K562 (cell line): Measurements from ENCODE around the gene YIPF4. TPM values are rescaled to one million over a fixed set of nuclear protein-coding genes. Genes with fewer than 3 reads are reported as not detected.

ENCODE experiments used
- BDP1 ChIP-seq: IDR thresholded peaks from 3 replicates; pipeline ENCODE4 v1.6.1; 2011; ENCODE audit not compliant: insufficient read length, insufficient read depth
- CCAR2 ChIP-seq: fragments of 200-400 bp; formaldehyde crosslinking; IDR thresholded peaks from 2 replicates; pipeline ENCODE4 v1.6.1; 2017; ENCODE audit warnings: mild to moderate bottlenecking, low read depth, low read length
- CEBPG ChIP-seq, 3 experiments: fragments of 200-800 bp in 1 of 3; sonication (Bioruptor generic) in 1 of 3; sonication (generic) in 1 of 3; formaldehyde crosslinking in 1 of 3; IDR thresholded peaks in 2 of 3; conservative IDR thresholded peaks in 1 of 3; 2 replicates each; pipeline versions ENCODE4 v1.6.1 to v1.8.0; 2016 to 2022; ENCODE audit warnings: missing compliant biosample characterization in 2 of 3, missing genetic modification characterization in 2 of 3, mild to moderate bottlenecking in 1 of 3, missing genetic modification reagents in 1 of 3
- HIVEP1 ChIP-seq: fragments of 250-450 bp; sonication (Bioruptor Pico); IDR thresholded peaks from 2 replicates; pipeline ENCODE4 v1.4.0; 2020; ENCODE audit warnings: mild to moderate bottlenecking
- JUND ChIP-seq, 2 experiments: IDR thresholded peaks; 2 replicates in 1 of 2; 3 replicates in 1 of 2; pipeline ENCODE4 v1.6.1; 2011; ENCODE audit warnings: borderline replicate concordance in 2 of 2, low read depth in 2 of 2, low read length in 2 of 2, improper control_type of control experiment in 1 of 2, missing biosample characterization in 1 of 2, missing genetic modification characterization in 1 of 2, missing genetic modification reagents in 1 of 2
- KDM5B ChIP-seq: fragments of 200-600 bp; sonication (generic); IDR thresholded peaks from 2 replicates; pipeline ENCODE4 v1.6.1; 2012; ENCODE audit warnings: low read depth, mild to moderate bottlenecking, moderate library complexity, low read length, control low read depth, inconsistent platforms; ENCODE audit not compliant: insufficient replicate concordance
- NRF1 ChIP-seq, 2 experiments: fragments of 450-650 bp; IDR thresholded peaks in 1 of 2; conservative IDR thresholded peaks in 1 of 2; 2 replicates each; pipeline ENCODE4 v1.6.1; 2014; ENCODE audit warnings: mild to moderate bottlenecking in 2 of 2
- STAT5A ChIP-seq: IDR thresholded peaks from 2 replicates; pipeline ENCODE4 v1.6.1; 2012; ENCODE audit warnings: low read length, inconsistent platforms, borderline replicate concordance
- TRIM24 ChIP-seq, 2 experiments: fragments of 450-650 bp; IDR thresholded peaks; 2 replicates each; pipeline ENCODE4 v1.6.1; 2016
- ZNF584 ChIP-seq: fragments of 200-800 bp; sonication (Bioruptor generic); IDR thresholded peaks from 2 replicates; pipeline ENCODE4 v1.6.1; 2016; ENCODE audit warnings: low read depth, mild to moderate bottlenecking, missing genetic modification characterization, missing compliant biosample characterization
- polyA plus RNA-seq, 8 experiments: library from polyadenylated mRNA; depleted of rRNA in 4 of 8; stranded (reverse) in 5 of 8; unstranded in 3 of 8; fragments of >200 nt; fragmentation: Nextera tagmentation in 2 of 8; fragmentation: Illumina TruSeq in 1 of 8; extraction: Ambion mirVana in 2 of 8; extraction: Trizol in 1 of 8; gene quantifications; 2 replicates each; pipeline versions ENCODE4 v1.2.1 to v1.2.3, GENCODE V29; 2011 to 2014; ENCODE audit warnings: inconsistent platforms in 1 of 8, missing spikeins in 1 of 8
- total RNA-seq, 7 experiments: library from RNA; depleted of rRNA in 6 of 7; stranded (reverse); fragments of >200 nt in 6 of 7; fragmentation: Illumina TruSeq in 2 of 7; extraction: Trizol in 2 of 7; gene quantifications; 2 replicates each; pipeline versions ENCODE4 v1.2.1 to v1.2.3, GENCODE V29; 2011 to 2021; ENCODE audit warnings: low replicate concordance in 1 of 7
- TF ChIP-seq, protein P1 (sequence below): fragments of 450-650 bp; formaldehyde crosslinking; IDR thresholded peaks from 2 replicates; pipeline ENCODE4 v1.4.0; 2020; ENCODE audit warnings: mild to moderate bottlenecking, mixed read lengths
- TF ChIP-seq, protein P2 (sequence below): fragments of 450-650 bp; IDR thresholded peaks from 2 replicates; pipeline ENCODE4 v1.6.1; 2016; ENCODE audit warnings: mild to moderate bottlenecking, moderate library complexity

YIPF4 gene
- total and polyA plus RNA-seq, 9 of the 15 experiments (the other 6 are each of a cell fraction or from before 2014, with no cell fraction given) = 4.9 to 46.9 (median 17.5) TPM

DNA sequence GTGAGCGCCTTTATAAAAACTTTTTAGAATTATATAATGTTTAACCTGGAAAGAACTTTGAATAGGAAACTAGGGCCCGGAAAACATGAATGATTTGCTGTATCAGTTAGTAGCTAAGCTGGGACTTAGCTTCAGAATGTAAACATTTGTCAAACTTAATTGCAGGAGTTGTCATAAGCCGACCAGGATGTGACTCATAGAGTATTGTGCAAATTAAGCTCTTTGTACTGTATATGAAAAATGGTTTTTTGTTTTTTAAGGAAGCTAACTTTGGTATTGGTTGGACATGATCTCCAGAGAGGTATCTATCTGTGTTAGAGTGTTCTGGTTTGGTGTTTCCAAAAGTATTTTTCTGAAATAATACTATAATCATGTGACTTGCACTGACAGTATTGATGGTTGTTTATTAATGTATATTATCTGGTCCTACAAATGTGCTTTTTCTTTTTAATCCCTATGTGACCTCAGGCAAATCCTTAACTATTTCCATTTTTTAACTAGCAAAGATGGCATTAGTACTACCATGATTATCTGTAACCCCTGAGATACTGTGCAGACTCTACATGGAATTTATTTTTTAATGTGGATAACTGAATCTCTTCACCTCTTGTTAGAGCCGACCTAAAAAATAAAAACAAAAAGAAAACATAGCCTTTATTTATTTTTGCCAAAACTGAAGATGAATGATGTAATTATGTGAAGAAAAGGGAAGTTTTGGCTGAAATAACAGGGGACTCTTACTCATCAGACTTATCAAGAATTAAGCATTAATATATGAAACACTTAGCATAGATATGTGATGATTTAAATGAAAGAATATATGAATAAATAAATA is 11.7 kb downstream of the YIPF4 start (continued):
- TF ChIP-seq, protein P1, sequence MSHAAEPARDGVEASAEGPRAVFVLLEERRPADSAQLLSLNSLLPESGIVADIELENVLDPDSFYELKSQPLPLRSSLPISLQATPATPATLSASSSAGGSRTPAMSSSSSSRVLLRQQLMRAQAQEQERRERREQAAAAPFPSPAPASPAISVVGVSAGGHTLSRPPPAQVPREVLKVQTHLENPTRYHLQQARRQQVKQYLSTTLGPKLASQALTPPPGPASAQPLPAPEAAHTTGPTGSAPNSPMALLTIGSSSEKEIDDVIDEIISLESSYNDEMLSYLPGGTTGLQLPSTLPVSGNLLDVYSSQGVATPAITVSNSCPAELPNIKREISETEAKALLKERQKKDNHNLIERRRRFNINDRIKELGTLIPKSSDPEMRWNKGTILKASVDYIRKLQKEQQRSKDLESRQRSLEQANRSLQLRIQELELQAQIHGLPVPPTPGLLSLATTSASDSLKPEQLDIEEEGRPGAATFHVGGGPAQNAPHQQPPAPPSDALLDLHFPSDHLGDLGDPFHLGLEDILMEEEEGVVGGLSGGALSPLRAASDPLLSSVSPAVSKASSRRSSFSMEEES (CRISPR knock-in tag) = peak; percentile 67
- no peak for TF ChIP-seq CCAR2
- TF ChIP-seq STAT5A = no peak
- no peak for TF ChIP-seq CEBPG (CRISPR knock-in tag; IDR thresholded peaks at IDR 0.05)
- peak; percentile 49 to 90; a peak in 3 of 4 replicates for TF ChIP-seq CEBPG (tag; conservative IDR thresholded peaks at IDR 0.05 in 1 of 2, IDR thresholded peaks at IDR 0.05 in 1 of 2)
- no peak for TF ChIP-seq NRF1 (conservative IDR thresholded peaks at IDR 0.05 in 1 of 2, IDR thresholded peaks at IDR 0.05 in 1 of 2)
- no peak for TF ChIP-seq HIVEP1 (CRISPR knock-in tag)
- 0 out of 4 replicates have a peak, but pooled peaks of 1 of the 2 experiments have one; percentile 34 for TF ChIP-seq TRIM24 (IDR thresholded peaks at IDR 0.05)
- TF ChIP-seq JUND (IDR thresholded peaks at IDR 0.05; ENCODE audit: borderline replicate concordance, low read depth, low read length) = peak; percentile 83
- TF ChIP-seq JUND (tag; IDR thresholded peaks at IDR 0.05; ENCODE audit: borderline replicate concordance, low read depth, low read length) = peak; percentile 43; the same call in 1 of the 3 replicates
- TF ChIP-seq, protein P2, sequence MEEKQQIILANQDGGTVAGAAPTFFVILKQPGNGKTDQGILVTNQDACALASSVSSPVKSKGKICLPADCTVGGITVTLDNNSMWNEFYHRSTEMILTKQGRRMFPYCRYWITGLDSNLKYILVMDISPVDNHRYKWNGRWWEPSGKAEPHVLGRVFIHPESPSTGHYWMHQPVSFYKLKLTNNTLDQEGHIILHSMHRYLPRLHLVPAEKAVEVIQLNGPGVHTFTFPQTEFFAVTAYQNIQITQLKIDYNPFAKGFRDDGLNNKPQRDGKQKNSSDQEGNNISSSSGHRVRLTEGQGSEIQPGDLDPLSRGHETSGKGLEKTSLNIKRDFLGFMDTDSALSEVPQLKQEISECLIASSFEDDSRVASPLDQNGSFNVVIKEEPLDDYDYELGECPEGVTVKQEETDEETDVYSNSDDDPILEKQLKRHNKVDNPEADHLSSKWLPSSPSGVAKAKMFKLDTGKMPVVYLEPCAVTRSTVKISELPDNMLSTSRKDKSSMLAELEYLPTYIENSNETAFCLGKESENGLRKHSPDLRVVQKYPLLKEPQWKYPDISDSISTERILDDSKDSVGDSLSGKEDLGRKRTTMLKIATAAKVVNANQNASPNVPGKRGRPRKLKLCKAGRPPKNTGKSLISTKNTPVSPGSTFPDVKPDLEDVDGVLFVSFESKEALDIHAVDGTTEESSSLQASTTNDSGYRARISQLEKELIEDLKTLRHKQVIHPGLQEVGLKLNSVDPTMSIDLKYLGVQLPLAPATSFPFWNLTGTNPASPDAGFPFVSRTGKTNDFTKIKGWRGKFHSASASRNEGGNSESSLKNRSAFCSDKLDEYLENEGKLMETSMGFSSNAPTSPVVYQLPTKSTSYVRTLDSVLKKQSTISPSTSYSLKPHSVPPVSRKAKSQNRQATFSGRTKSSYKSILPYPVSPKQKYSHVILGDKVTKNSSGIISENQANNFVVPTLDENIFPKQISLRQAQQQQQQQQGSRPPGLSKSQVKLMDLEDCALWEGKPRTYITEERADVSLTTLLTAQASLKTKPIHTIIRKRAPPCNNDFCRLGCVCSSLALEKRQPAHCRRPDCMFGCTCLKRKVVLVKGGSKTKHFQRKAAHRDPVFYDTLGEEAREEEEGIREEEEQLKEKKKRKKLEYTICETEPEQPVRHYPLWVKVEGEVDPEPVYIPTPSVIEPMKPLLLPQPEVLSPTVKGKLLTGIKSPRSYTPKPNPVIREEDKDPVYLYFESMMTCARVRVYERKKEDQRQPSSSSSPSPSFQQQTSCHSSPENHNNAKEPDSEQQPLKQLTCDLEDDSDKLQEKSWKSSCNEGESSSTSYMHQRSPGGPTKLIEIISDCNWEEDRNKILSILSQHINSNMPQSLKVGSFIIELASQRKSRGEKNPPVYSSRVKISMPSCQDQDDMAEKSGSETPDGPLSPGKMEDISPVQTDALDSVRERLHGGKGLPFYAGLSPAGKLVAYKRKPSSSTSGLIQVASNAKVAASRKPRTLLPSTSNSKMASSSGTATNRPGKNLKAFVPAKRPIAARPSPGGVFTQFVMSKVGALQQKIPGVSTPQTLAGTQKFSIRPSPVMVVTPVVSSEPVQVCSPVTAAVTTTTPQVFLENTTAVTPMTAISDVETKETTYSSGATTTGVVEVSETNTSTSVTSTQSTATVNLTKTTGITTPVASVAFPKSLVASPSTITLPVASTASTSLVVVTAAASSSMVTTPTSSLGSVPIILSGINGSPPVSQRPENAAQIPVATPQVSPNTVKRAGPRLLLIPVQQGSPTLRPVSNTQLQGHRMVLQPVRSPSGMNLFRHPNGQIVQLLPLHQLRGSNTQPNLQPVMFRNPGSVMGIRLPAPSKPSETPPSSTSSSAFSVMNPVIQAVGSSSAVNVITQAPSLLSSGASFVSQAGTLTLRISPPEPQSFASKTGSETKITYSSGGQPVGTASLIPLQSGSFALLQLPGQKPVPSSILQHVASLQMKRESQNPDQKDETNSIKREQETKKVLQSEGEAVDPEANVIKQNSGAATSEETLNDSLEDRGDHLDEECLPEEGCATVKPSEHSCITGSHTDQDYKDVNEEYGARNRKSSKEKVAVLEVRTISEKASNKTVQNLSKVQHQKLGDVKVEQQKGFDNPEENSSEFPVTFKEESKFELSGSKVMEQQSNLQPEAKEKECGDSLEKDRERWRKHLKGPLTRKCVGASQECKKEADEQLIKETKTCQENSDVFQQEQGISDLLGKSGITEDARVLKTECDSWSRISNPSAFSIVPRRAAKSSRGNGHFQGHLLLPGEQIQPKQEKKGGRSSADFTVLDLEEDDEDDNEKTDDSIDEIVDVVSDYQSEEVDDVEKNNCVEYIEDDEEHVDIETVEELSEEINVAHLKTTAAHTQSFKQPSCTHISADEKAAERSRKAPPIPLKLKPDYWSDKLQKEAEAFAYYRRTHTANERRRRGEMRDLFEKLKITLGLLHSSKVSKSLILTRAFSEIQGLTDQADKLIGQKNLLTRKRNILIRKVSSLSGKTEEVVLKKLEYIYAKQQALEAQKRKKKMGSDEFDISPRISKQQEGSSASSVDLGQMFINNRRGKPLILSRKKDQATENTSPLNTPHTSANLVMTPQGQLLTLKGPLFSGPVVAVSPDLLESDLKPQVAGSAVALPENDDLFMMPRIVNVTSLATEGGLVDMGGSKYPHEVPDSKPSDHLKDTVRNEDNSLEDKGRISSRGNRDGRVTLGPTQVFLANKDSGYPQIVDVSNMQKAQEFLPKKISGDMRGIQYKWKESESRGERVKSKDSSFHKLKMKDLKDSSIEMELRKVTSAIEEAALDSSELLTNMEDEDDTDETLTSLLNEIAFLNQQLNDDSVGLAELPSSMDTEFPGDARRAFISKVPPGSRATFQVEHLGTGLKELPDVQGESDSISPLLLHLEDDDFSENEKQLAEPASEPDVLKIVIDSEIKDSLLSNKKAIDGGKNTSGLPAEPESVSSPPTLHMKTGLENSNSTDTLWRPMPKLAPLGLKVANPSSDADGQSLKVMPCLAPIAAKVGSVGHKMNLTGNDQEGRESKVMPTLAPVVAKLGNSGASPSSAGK = no peak
- TF ChIP-seq ZNF584 (CRISPR knock-in tag) = peak; percentile 81
- TF ChIP-seq BDP1 = no peak
- no peak for TF ChIP-seq KDM5B
